Testis (tissue), 3 donors: ENCODE data around the gene KLHDC9. TPM values are rescaled to one million over a fixed set of nuclear protein-coding genes. Genes with fewer than 3 reads are reported as not detected.

ENCODE experiments used
- DNase-seq: peaks from one replicate; pipeline ENCODE4 v3.0.0-alpha.2; 2019
- H3K27ac ChIP-seq, 2 donors: fragments of 200-600 bp; sonication (generic); one replicate each; pipeline ENCODE4 v1.5.1; 2019
- H3K27me3 ChIP-seq: fragments of 200-600 bp; sonication (generic); one replicate; pipeline ENCODE4 v1.5.1; 2019
- H3K36me3 ChIP-seq: fragments of 200-600 bp; sonication (generic); one replicate; pipeline ENCODE4 v1.5.1; 2017; ENCODE audit warnings: low read depth; ENCODE audit errors: missing control alignments
- H3K4me1 ChIP-seq: fragments of 200-600 bp; sonication (generic); one replicate; pipeline ENCODE4 v1.5.1; 2019
- H3K4me3 ChIP-seq, 2 donors: fragments of 200-600 bp; sonication (generic); one replicate each; pipeline ENCODE4 v1.5.1; 2017 to 2019
- H3K9me3 ChIP-seq: fragments of 200-600 bp; sonication (generic); one replicate; pipeline ENCODE4 v1.5.1; 2017
- CTCF ChIP-seq, 3 experiments: fragments of 450-650 bp in 2 of 3; fragments of 200-600 bp in 1 of 3; sonication (generic) in 1 of 3; IDR thresholded peaks; one replicate each; pipeline ENCODE4 v1.5.1; 2016 to 2019; ENCODE audit warnings: antibody characterized with exemption in 3 of 3, mild to moderate bottlenecking in 2 of 3, moderate library complexity in 1 of 3
- POLR2A ChIP-seq: fragments of 450-650 bp; IDR thresholded peaks from one replicate; pipeline ENCODE4 v1.6.1; 2017; ENCODE audit warnings: antibody characterized with exemption, mild to moderate bottlenecking, moderate library complexity
- WGBS, 2 donors: methylation state at CpG; one replicate each; pipeline ENCODE4 v1.1.5; 2018; 5-methylcytosine and 5-hydroxymethylcytosine counted together
- intact Hi-C: fragments of 100-400 bp; cut with DNase I; formaldehyde crosslinking; loops from one replicate; pipeline ENCODE4 v1.15.1; 2023; ENCODE audit warnings: low total_unique reads
- polyA plus RNA-seq: library from polyadenylated mRNA; stranded (reverse); fragments of 350-450 nt; fragmentation: Illumina TruSeq; extraction: RNeasy Lipid Tissue Mini Kit (QIAGEN cat#74804); gene quantifications from one replicate; pipeline ENCODE4 v1.2.3, GENCODE V29; 2014; ENCODE audit warnings: low read depth, low replicate concordance; ENCODE audit not compliant: insufficient read depth
- total RNA-seq, 2 donors: library from RNA; depleted of rRNA; stranded (reverse); fragments of >200 nt; gene quantifications; one replicate each; pipeline ENCODE4 v1.2.3, GENCODE V29; 2016

KLHDC9 gene
- total and polyA plus RNA-seq, 3 donors from 2014 or later = 55.8 to 144 (median 57.2) TPM

GRCh38 chr1:161091093-161091492, 7.1 kb upstream of the KLHDC9 start:
- Histone ChIP-seq H3K4me3 (no peak overlapping the region), H3K27ac (no peak overlapping the region), H3K4me1 (no peaks in the 10 kb centered on the region), H3K36me3 (no peaks in the 10 kb centered on the region), H3K27me3 (no peaks in the 10 kb centered on the region), H3K9me3 (no peaks in the 10 kb centered on the region)
- WGBS, 2 donors = 79 to 91% methylated on average over 5 of the region's 5 CpGs
- intact Hi-C loops = loop anchor here (10.0 kb wide), 1 partner anchor 96 kb away; no protein-coding TSS in a partner anchor
- TF ChIP-seq CTCF (IDR thresholded peaks at IDR 0.05) = no peak
- no peak for TF ChIP-seq POLR2A
- DNase-seq = no peak

GRCh38 chr1:161091796-161092507, 6.2 kb upstream of the KLHDC9 start:
- Histone ChIP-seq H3K27ac (no peak overlapping the region), H3K9me3 (no peaks in the 10 kb centered on the region), H3K36me3 (no peaks in the 10 kb centered on the region), H3K4me1 (no peaks in the 10 kb centered on the region), H3K4me3 (no peak overlapping the region), H3K27me3 (no peaks in the 10 kb centered on the region)
- intact Hi-C loops = loop anchor here (10.0 kb wide), 1 partner anchor 97 kb away; no protein-coding TSS in a partner anchor
- DNase-seq = no peak
- WGBS, 2 donors = 95% methylated on average over 7 of the region's 7 CpGs
- TF ChIP-seq POLR2A (no peak), CTCF (IDR thresholded peaks at IDR 0.05) (no peak)

GRCh38 chr1:161092621-161093028, 5.5 kb upstream of the KLHDC9 start:
- intact Hi-C loops = loop anchor here (10.0 kb wide), 1 partner anchor 98 kb away; no protein-coding TSS in a partner anchor
- TF ChIP-seq CTCF (IDR thresholded peaks at IDR 0.05) (no peak), POLR2A (no peak)
- Histone ChIP-seq H3K4me3 (no peak overlapping the region), H3K36me3 (no peaks in the 10 kb centered on the region), H3K27ac (no peak overlapping the region), H3K4me1 (peaks cover 5% of the 10 kb centered on the region), H3K9me3 (no peaks in the 10 kb centered on the region), H3K27me3 (no peaks in the 10 kb centered on the region)
- WGBS, 2 donors = 87 to 89% methylated on average over 3 of the region's 3 CpGs
- no peak for DNase-seq

- TF ChIP-seq POLR2A (no peak), CTCF (IDR thresholded peaks at IDR 0.05) (no peak)
- intact Hi-C loops = loop anchor here (10.0 kb wide), 1 partner anchor 100 kb away; no protein-coding TSS in a partner anchor
- Histone ChIP-seq H3K27ac (no peak overlapping the region), H3K4me3 (no peak overlapping the region), H3K36me3 (no peaks in the 10 kb centered on the region), H3K9me3 (no peaks in the 10 kb centered on the region), H3K4me1 (peaks cover 5% of the 10 kb centered on the region), H3K27me3 (no peaks in the 10 kb centered on the region)
- WGBS, 2 donors = 87 to 96% methylated on average over 14 of the region's 14 CpGs
- no peak for DNase-seq
These were observed 3.7 kb upstream of the KLHDC9 start for GRCh38 chr1:161094481-161094880.
